GM19452 (cell line): ENCODE data around the gene PLA2G2C.

Experiments used
- ATAC-seq: cut with Tn5 transposase; IDR thresholded peaks from one replicate; pipeline ENCODE4 v1.9.1; 2021; ENCODE audit not compliant: unreplicated experiment

The PLA2G2C gene

DNA sequence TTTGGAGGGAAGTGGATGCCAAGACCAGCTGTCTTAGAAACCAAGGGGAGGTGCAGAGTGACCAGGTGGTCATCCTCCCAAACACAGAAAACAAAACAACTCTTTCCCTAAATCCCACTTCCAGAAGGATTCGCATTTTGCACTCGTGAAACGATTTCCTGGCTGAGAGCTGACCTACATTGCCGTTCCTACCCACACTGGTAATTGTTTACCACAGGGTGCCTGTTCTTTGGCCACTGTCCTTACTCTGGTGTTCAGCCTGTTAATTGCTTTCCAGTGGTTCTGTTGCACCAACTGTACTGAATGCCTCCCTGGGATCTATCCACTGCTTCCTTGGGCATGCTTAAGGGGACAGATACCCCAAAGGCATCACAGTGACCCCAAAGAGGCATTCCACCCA, 23.2 kb upstream of the PLA2G2C start:
- no peak for ATAC-seq

DNA sequence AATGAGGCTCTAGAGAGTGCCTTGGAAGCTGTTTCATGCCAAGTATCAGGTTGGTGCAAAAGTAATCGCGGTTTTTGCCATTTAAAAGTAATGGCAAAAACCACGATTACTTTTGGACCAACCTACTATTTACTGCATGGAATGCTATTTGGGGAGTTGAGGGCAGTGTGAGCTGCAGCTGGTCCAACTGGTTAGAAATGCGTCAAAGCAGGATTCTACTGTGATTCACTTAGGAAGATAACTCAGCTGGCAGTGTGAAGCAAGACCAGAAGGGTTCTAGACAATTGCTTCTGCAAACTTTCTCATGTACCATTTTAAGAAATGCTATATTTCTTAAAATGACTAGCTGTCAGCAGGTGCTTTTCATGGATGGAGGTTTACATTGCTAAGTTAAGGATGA, 21.2 kb upstream of the PLA2G2C start:
- ATAC-seq: no peak

DNA sequence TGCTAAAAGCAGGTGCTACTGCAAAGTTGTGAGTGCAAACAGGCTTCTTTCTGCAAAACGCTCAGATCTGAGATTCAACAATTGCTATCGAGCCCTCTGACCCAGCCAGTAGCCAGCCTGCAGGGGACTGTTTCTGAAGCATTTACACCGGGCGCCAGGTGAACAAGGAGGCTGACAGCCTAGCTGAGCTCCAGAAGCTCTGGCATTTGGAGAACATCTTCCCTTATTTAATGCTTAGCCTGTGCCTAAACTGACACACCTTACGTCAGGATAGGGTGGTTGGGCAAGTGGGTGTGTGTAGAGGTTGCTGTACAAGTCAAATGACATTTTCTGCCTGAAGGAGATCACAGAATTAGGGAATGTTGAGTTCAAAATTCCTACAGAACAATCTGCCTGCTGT, 15.8 kb upstream of the PLA2G2C start:
- no peak for ATAC-seq

DNA sequence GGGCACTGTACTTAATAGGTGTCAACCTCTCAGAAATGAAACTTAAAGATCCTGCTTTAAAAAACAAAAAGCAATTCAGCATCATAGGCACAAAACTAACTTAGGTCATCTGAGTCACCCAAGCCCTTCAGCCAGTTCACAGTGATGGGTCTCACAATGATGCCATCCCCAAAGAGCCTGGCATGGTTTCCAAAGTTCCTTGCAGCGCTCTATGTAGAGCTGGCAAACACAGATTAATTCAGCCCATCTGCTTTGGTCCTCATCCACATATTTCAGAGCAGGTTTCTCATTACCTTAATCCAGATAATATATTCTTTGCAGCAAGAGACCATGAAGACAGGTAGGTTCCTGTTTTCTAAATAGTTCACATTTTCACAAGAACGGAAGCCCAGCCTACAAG, 14.6 kb upstream of the PLA2G2C start:
- ATAC-seq: no peak

DNA sequence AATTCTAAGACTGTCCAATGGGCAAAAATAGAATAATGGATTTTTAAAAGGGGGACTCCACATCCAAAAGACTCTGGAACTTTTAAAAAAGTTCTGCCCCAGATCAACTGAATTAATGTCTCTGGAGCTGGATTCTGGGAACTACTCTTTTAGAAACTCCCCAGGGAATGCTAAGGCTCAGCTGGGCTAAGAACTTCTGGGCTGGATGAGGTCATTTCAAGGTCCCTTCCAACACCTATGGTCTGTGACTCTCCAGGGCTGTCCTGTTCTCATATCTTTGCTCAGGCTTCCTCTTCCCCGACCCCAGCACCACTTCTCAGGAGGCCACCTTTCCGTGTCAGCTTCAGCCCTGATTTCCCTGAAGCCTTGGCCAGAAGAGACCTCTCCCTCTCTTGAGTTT, 13.5 kb upstream of the PLA2G2C start:
- ATAC-seq: no peak

DNA sequence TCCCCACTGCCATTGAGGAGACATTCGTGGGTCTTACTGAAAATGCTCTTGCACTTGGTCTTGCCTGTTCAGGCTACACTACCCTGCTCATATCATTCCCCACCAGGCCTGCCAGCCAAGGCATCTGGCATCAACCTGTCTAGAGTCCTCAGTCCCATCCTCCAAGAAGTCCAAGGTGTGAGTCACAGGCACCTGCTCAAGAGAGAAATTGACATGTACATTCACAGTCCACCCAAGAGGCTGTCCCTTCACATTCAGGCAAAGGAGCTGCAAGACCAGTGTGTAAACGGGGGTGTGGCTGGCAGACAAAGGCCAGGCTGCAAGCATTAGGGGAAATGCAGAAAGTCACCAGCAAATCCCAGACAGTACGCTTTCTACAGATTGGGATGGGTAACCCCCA, 13.1 kb upstream of the PLA2G2C start:
- no peak for ATAC-seq

DNA sequence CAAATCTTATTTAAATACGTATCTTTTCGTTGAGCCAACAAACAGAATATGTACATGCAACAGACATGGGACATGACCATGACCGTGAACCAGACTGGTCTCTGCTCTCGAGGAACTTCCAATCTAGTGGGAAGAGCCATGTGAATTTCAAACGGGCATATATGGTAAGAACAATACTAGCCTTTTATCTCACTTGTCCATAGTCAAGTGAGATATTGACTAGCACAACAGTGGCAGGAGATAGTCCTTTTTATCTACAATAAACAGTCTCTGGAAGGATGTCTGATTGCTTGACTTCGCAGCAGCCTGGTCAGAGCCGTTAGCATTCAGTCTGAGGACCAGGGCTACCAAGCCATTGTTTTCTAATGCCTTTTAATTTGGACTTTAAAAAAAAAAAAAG, 12.6 kb upstream of the PLA2G2C start:
- no peak for ATAC-seq

DNA sequence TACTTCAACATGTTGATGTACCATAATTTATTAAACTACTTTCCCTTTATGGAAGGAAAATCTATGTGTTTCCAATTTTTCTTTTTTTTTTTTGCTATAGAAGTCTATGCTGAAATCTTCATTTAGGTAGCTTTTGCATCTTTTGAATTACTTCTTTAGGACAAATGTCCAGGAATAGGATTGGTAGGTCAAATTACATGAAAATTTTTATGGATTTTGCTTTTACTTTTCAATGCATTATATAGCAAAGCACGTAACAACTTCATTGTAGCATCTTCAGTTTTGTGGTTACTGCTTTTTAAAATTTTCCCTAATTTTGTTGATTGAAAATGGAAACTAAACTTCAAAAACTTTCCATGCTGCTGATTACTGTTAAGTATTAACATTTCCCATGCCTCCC, 12.0 kb upstream of the PLA2G2C start:
- ATAC-seq: no peak

DNA sequence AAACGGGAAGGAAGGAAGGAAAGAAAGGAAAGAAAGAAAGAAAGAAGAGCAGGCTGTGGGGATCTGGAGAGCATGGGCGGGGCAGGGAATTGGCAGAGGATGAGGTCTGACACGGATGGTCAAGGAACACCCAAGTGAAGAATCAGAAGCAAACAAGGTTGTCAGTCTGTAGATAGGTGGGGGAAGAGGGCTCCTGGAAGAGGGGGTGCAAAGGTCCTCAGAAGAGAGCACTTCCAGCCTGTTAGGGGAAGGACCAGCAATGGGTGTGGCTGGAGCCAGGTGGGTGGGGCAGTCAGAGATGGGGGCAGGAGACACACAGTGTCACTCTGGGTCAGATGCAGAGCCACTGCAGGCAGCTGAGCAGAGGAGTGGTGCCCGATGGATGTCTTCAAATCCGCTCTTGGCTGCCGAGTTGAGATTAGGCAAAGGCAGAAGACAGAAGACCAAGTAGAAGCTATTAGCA, 11.0 kb upstream of the PLA2G2C start:
- no peak for ATAC-seq

DNA sequence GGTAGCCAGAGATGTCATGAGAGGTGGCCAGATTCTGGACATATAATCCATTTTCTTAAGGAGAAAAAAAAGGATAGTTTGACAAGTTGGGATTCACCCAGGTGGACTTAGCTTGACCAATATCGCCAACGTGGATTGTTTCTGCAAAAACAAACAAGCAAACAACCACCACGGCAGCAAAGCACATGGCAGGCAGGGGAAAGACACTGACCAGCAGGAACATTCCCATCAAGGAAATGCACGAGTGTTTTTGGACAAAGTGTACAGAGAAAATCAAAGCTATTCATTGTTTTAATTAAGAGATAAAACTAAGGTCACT, 9.1 kb upstream of the PLA2G2C start:
- ATAC-seq: no peak

DNA sequence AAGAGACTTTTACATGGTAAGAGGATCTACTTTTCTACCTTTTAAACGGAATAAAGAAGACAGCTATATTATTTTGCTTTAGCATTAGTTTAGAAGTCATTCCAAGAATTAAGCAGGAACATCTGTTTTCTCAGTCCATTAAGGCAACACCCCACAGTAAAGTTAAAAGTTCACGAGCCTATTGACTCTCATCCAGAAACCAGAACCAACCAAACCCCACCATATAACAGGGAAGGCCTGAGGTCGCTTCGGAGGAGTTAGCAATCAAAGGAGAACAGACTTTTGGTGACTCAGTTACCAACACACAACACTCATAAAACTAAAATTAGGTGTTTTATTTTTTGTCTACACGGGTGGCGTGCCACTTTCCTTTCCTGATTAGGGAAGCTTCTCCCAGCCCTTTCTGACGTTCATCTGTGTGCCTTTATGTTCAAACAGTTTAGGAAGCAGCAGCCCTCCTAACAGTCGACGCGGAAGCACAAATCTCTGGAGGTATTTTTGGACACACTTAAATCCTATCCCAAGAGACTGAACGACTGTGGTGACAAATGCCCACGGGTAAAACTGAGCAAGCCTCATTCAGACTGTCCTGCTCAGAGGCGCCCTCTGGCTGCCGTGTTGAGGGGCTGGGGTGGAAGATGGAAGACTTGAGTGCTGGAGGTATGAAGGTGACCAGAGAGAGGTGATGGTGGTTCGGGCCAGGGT, 8.6 kb upstream of the PLA2G2C start:
- ATAC-seq: no peak

DNA sequence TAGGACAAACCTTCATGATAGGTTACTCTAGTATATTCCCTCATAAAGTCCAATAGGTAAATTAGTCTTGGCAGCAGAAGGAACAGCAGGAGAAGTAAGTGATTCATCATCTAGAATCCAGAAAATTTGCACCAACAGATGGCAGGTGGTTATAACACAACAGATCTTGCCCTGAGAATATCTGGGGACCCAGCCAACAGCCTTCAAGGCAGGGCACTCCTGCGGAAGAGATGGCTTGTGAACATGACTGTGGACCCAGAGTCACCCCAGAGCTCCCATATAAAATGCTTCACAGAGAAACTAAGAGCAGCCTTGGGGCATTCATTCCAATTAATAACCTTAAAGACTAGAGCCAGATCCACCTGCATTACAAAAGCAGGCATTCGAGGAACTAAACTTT, 7.9 kb upstream of the PLA2G2C start:
- ATAC-seq: no peak

DNA sequence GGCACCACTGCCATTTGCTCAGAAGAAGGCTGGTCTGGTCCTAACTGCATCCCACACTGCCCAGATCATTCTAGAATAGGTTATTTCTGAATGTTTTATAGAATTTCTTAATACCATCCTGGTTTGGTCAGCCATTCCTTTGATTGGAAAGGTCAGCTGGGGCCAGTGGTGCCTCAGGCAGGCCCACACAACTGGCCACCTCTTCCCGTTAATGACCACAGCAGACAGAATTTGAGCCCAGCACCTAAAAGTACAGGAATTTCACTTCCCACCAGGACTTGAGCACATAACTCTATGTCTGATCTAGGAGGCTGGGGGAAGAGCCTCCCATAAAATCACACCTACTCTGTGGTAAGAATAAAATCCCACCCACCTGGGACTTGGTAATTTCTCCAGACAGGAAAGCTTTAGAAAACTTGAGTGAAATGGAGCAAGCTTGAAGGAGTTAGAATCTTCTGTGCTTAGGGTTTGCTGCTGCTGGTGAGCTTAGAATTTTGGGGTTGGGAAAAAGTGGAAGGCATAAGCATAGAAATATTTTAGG, 6.6 kb upstream of the PLA2G2C start:
- ATAC-seq: no peak

DNA sequence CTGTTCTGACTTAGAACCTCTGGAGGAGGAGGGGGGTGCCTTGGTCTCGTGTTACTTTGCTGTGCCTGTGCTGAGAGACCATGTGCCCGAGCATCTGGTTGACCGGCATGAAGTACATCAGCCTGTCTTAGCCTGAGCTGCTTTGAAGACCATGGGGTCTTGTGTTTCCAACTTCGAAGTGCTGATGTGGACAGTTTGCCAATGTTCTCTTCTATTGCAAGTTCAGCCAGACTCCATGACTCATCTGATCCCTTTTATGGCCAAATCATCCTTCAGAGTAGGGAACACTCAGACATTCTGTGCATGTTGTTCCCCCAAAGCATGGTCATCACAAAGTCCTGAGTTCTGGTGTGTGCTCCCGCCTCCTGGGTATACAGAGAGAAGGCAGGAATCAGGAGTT, 6.0 kb upstream of the PLA2G2C start:
- ATAC-seq: no peak

DNA sequence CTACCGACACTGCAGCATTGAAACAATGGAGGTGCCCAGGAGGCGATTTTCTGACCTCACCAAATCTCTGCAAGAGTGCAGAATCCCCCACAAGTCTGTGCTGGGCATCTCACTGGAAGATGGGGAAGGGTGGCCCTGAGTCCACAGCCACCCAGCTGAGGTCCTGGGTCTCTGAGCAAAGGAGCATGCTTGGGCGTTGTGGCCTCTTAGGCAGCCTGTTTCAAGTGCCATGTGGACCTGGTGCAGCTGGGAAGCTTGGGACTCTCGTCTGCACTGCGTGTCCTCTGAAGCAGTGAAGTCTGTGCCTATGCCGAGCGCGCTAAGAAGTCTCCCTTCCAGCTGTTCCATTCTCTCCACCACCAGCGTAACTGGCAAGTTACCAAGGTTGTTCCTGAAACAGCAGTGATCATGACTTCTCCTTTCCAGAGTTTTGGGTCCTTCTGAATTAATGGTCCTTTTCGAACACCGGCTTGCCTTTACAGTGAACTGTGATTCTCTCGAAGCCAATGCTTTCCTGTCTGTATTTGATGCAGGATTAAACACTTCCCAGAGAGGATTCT, 5.0 kb upstream of the PLA2G2C start:
- ATAC-seq: no peak

DNA sequence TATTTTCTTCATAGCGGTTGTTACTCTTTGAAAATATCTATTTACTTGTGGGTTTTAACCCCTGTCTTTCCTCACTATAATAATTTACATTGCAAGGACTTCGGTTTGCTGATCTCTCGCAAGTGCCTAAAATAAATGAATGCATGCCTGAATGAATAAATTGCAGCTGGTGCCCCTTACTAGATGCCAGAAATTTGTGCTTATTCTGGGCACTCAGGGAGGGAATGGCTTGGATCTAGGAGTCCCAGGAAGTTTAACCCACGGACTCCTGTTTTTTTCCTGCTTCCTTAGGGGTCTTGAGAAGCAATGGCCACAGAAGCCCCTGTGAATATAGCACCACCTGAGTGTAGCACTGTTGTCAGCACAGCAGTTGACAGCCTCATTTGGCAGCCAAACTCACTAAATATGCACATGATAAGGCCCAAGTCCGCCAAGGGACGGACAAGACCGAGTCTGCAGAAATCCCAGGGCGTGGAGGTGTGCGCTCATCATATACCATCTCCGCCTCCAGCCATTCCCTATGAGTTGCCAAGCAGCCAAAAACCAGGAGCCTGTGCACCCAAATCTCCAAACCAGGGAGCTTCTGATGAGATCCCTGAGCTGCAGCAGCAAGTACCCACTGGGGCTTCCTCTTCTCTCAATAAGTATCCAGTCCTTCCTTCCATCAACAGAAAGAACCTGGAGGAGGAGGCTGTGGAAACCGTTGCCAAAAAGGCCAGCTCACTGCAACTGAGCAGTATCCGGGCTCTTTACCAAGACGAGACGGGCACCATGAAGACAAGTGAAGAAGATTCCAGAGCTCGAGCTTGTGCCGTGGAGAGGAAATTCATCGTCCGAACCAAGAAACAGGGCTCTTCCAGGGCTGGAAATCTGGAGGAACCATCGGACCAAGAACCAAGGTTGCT, 4.2 kb upstream of the PLA2G2C start:
- ATAC-seq: no peak

DNA sequence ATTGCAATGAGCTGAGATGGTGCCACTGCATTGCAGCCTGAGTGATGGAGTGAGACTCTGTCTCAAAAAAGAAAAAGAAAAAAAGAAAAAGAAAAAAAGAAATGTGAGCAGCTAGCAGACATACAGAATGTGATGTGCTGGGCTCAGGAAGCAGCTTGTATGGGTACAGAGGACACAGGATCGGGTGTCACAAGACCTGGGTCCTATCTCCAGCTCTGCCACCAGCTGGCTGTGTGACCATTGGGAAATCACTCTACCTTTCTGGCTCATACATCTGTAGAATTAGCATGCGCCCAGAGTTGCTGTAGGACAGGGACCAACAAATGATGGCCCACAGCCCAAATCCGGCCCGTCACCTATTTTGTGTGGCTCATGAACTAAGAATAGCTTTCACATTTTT, 3.3 kb upstream of the PLA2G2C start:
- ATAC-seq: no peak

DNA sequence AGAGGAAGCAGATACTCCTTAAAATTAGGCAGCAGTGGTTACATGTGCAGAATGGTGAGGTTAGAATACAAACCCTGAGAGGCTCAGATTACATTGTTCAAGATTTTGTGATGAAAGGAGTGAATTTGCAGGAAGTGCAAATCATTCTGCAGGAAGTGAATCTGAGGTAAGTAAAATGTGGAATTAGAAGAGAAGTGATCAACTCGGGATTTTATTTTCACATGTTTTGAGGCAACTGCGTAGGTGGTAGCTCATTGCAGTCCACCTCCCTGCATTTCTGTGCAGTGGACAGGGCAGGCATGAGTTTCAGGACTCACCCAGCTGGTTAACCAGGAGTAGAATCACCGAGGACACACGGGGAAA, 2.1 kb upstream of the PLA2G2C start:
- no peak for ATAC-seq

DNA sequence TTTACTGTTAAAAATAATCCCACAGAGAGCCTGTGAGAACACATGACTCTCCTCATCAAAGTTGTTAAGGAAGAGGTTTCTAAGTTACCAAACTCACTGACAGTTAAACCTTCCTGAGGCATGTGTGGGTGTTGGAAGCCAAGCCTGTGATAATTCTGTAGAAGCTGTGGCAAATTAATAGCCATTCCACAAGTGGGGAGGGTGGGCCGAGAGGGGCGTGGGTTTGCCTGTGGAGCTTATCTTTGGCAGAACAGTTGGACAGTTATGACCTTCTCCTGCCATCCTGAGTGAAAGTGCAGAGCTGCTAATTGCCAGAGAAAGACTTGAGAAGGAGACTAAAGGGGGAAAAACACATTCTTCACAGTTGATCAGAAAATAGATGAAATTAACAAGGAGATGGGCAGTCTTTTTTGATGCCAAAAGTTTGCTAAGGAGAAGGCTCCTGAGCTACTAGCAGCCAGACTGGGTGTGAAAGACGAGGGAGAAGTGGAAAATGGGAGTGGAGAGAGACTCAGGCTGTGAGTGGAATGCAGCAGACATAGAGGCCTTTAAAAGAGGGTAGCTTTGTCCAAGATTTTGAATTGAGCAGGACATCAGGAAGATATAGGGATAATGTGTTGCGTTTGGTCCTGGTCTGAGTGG, 1.6 kb upstream of the PLA2G2C start:
- no peak for ATAC-seq

DNA sequence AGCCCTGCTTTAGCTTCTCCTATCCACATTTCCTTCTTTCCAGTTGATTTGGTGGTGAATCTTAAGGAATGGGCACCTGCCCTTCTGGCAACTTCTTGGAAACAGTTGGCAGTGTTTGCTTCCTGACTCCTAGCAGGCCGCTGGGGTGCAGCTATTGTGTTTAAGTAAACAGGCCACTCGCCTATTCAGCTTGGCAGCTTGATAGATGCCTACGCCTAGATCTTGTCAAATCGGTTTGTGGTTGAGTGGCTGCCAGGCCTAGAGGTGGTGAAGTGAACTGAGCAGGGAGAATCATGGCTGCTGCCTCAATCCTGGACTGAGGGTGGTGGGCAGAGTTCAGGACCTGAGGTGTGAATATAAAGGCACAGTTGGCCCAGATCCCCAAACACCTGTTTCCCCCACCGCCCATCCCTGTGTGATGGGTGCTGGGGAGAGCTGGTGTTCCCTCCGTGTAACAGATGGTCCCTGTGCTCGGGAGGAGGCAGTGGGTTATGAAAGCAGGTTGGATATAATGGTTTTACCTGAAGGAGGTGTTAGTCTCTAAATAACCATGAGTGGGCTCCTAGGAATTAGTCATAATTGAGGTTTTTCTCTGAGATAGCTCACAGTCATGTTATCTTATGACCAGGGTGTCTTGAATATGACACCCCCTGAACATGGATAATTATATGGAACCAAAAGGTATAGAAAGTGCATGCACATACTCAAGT, 940 bp upstream of the PLA2G2C start:
- ATAC-seq: no peak
